Measurements from ENCODE around the gene PNKD.

GRCh38 chr2:218260742-218261422 is 9.4 kb upstream of the PNKD start, which contains the start of gene GPBAR1:
- TF ChIP-seq CTCF (IDR thresholded peaks at IDR 0.05) = no peak
- TF ChIP-seq EZH2 (IDR thresholded peaks at IDR 0.05) = no peak

All from neural progenitor cell (in vitro differentiated cells).